ENCODE results near the gene ACOXL.

DNA sequence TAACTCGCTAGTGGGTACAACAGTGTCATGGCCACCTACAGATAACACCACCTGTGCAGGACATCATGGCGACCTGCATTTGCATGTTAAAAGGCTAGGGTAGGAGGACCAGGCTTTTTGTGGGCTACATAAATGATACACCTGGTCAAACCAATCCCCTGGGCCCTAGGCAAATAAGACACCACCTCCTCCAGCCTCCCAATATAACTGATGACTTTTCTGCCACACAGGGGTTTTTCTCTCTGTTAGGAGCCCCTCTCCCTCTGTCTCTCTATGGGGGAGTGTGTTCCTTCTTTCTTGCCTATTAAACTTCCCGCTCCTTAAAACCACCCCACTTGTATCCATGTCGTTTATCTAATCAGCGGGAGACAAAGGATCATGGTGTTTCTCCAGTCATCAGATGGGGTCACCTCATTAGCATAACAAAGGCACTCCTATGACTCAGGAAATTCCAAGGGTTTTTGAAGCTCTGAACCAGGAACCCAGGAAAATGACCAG, 43.7 kb upstream of the ACOXL start:
- no peak for TF ChIP-seq POLR2A (IDR thresholded peaks at IDR 0.05; ENCODE audit: low read length)
- no peak for TF ChIP-seq GATA1 (IDR thresholded peaks at IDR 0.05; ENCODE audit: low read depth, low read length)

Data from erythroblast (primary cell).